ENCODE data around the gene CHD5.

Gene CHD5

GRCh38 chr1:6223617-6224016, 43.5 kb upstream of the CHD5 start:
- peaks cover 13% of the 10 kb centered on the region; the same call in 1 of the 2 replicates for H3K79me2 ChIP-seq (ENCODE audit: insufficient read depth, low read length)
- no peak for TF ChIP-seq EZH2phosphoT487 (IDR thresholded peaks at IDR 0.05; ENCODE audit: borderline replicate concordance)
- no peak for TF ChIP-seq CTCF (conservative IDR thresholded peaks at IDR 0.05; ENCODE audit: low read length)
- no peaks in the 10 kb centered on the region for H3K9me3 ChIP-seq (ENCODE audit: insufficient read depth, low read depth, low read length)
- H4K20me1 ChIP-seq (ENCODE audit: insufficient read depth, low read length, poor library complexity, severe bottlenecking): no peaks in the 10 kb centered on the region
- H3K36me3 ChIP-seq (ENCODE audit: insufficient read depth, low read length): peaks cover 41% of the 10 kb centered on the region; the same call in 1 of the 2 replicates
- no peak overlapping the region for H2AFZ ChIP-seq (ENCODE audit: low read length)
- H3K4me2 ChIP-seq (ENCODE audit: low read depth, low read length, poor library complexity, severe bottlenecking): no peak overlapping the region
- H3K9me2 ChIP-seq (replicated peaks; ENCODE audit: low read depth, low read length): no peaks in the 10 kb centered on the region
- H3K9ac ChIP-seq (ENCODE audit: low read depth, low read length, poor library complexity, severe bottlenecking): no peak overlapping the region
- no peak overlapping the region for H3K4me3 ChIP-seq (ENCODE audit: low read length, poor library complexity, severe bottlenecking)
- no peaks in the 10 kb centered on the region for H3K27me3 ChIP-seq (ENCODE audit: insufficient read depth, low read length, poor library complexity, severe bottlenecking)
- H3K4me1 ChIP-seq (ENCODE audit: insufficient read depth, low read length, poor library complexity, severe bottlenecking): peaks cover 3% of the 10 kb centered on the region
- H3F3A ChIP-seq (ENCODE audit: low read depth): no peaks in the 10 kb centered on the region

DNA sequence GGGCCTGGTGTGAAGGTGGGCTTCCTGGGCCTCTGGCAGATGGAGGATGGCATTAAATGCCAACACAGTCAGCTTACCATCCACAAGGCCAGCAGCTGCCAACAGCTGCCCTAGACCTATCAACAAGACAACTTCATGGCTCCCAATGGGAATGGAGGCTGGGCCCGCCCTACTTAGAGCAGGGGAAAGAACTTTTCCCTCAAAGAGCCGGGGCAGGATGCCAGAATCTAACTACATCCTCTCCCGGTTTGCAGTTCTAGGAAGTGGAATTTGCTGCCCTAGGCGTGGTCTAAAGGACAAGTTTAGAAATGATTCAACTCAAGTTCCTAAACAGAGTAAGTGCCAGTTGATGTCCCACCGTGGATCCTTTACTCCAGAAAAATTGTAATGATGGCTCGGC, 42.5 kb upstream of the CHD5 start:
- peaks cover 3% of the 10 kb centered on the region for H3K4me1 ChIP-seq (ENCODE audit: insufficient read depth, low read length, poor library complexity, severe bottlenecking)
- H4K20me1 ChIP-seq (ENCODE audit: insufficient read depth, low read length, poor library complexity, severe bottlenecking): no peaks in the 10 kb centered on the region
- H3K4me3 ChIP-seq (ENCODE audit: low read length, poor library complexity, severe bottlenecking): no peak overlapping the region
- H3K9me2 ChIP-seq (replicated peaks; ENCODE audit: low read depth, low read length): no peaks in the 10 kb centered on the region
- TF ChIP-seq EZH2phosphoT487 (IDR thresholded peaks at IDR 0.05; ENCODE audit: borderline replicate concordance): no peak
- no peak for TF ChIP-seq CTCF (conservative IDR thresholded peaks at IDR 0.05; ENCODE audit: low read length)
- H3F3A ChIP-seq (ENCODE audit: low read depth): no peaks in the 10 kb centered on the region
- H2AFZ ChIP-seq (ENCODE audit: low read length): no peak overlapping the region
- H3K27me3 ChIP-seq (ENCODE audit: insufficient read depth, low read length, poor library complexity, severe bottlenecking): no peaks in the 10 kb centered on the region
- H3K36me3 ChIP-seq (ENCODE audit: insufficient read depth, low read length): peaks cover 41% of the 10 kb centered on the region; the same call in 1 of the 2 replicates
- H3K9ac ChIP-seq (ENCODE audit: low read depth, low read length, poor library complexity, severe bottlenecking): no peak overlapping the region
- no peaks in the 10 kb centered on the region for H3K9me3 ChIP-seq (ENCODE audit: insufficient read depth, low read depth, low read length)
- H3K4me2 ChIP-seq (ENCODE audit: low read depth, low read length, poor library complexity, severe bottlenecking): no peak overlapping the region
- H3K79me2 ChIP-seq (ENCODE audit: insufficient read depth, low read length): peaks cover 5% of the 10 kb centered on the region; the same call in 1 of the 2 replicates

DNA sequence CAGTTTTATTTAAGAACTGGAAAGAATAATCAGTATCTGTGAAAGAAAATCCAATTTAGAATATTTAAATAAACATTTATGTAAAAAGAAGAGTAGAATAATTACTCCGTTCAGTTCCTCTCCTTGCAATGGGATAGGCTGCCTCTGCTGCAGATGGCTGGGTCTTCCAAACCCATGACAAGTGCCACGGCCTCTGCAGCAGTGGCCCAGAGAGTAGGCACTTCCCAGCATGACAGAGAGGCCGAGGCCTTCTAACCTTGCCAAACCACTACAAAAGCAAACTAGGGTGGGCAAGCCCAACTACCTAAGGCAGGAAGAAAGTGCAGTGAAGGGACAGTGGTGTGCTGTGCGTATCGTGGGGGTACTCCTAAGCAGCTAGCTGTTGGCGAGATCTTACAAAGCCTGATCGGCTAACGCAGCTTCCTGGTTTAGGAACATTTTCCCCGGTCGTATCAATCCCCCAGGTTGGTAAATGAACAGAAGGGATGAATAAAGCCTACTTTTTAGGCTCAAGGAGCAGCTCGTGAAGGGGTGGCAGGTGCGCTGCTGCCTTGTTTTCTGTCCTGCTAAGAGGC, 41.2 kb upstream of the CHD5 start:
- Histone ChIP-seq H3K9ac (ENCODE audit: low read depth, low read length, poor library complexity, severe bottlenecking) (no peak overlapping the region), H3K27me3 (ENCODE audit: insufficient read depth, low read length, poor library complexity, severe bottlenecking) (no peaks in the 10 kb centered on the region), H3K9me2 (replicated peaks; ENCODE audit: low read depth, low read length) (no peaks in the 10 kb centered on the region), H3K36me3 (ENCODE audit: insufficient read depth, low read length) (peaks cover 30% of the 10 kb centered on the region; the same call in 1 of the 2 replicates), H3K4me2 (ENCODE audit: low read depth, low read length, poor library complexity, severe bottlenecking) (no peak overlapping the region), H3K4me1 (ENCODE audit: insufficient read depth, low read length, poor library complexity, severe bottlenecking) (no peaks in the 10 kb centered on the region), H4K20me1 (ENCODE audit: insufficient read depth, low read length, poor library complexity, severe bottlenecking) (no peaks in the 10 kb centered on the region), H3F3A (ENCODE audit: low read depth) (no peaks in the 10 kb centered on the region), H3K4me3 (ENCODE audit: low read length, poor library complexity, severe bottlenecking) (no peak overlapping the region), H3K79me2 (ENCODE audit: insufficient read depth, low read length) (peaks cover 4% of the 10 kb centered on the region; the same call in 1 of the 2 replicates), H3K9me3 (ENCODE audit: insufficient read depth, low read depth, low read length) (no peaks in the 10 kb centered on the region), H2AFZ (ENCODE audit: low read length) (no peak overlapping the region)
- TF ChIP-seq EZH2phosphoT487 (IDR thresholded peaks at IDR 0.05; ENCODE audit: borderline replicate concordance) (no peak), CTCF (conservative IDR thresholded peaks at IDR 0.05; ENCODE audit: low read length) (no peak)

Data from Loucy (cell line).